ENCODE data around the gene SARM1. TPM values are rescaled to one million over a fixed set of nuclear protein-coding genes. Genes with fewer than 3 reads are reported as not detected.

SARM1 gene
- total and polyA plus RNA-seq, 2 of the 13 experiments (the other 11 are each of a cell fraction or from before 2014, with no cell fraction given) = 0.73 to 0.86 TPM

GRCh38 chr17:28402844-28403243 lies 31.4 kb downstream of the SARM1 start:
- DNase-seq (ENCODE audit: low spot score) (no peak), ATAC-seq (no peak), FAIRE-seq (no peak)
- no peaks in the 10 kb centered on the region for H3K9me3 ChIP-seq (ENCODE audit: low read length)
- H3K27ac ChIP-seq (ENCODE audit: extremely low read length, insufficient read depth, low read length) = no peak overlapping the region
- no peak overlapping the region for H3K9ac ChIP-seq (ENCODE audit: insufficient read depth, low read depth, low read length)
- ChIA-PET CTCF (ENCODE audit: low intra/inter-chr PET ratio, low total read pairs) (no interaction called here), POLR2A (interaction anchor here (1.6 kb wide), 1 partner anchor 33 kb away, joined by 6 read pairs; the partner anchor contains the start of gene VTN)
- no peak overlapping the region for H3K4me3 ChIP-seq (replicated peaks in 1 of 3; ENCODE audit: insufficient read depth in 1 of 3, low read depth in 2 of 3, low read length in 3 of 3)
- TF ChIP-seq POLR2A (IDR thresholded peaks at IDR 0.05; ENCODE audit: insufficient read depth in 1 of 2, low read depth in 2 of 2, low read length in 2 of 2) (0 out of 4 replicates have a peak, but pooled peaks of 1 of the 2 experiments have one; percentile 15), BHLHE40 (IDR thresholded peaks at IDR 0.05; ENCODE audit: low read length) (no peak), RBFOX2 (IDR thresholded peaks at IDR 0.05; ENCODE audit: low read depth, low read length) (0 out of 2 replicates have a peak, but pooled peaks have one; percentile 21), ZNF484 (CRISPR knock-in tag; IDR thresholded peaks at IDR 0.05; ENCODE audit: borderline replicate concordance, low read depth) (no peak), ZFP36L2 (CRISPR knock-in tag; IDR thresholded peaks at IDR 0.05) (no peak)
- no peaks in the 10 kb centered on the region; a peak in 1 of 5 replicates for H3K27me3 ChIP-seq (ENCODE audit: control insufficient read depth in 1 of 2, insufficient read depth in 2 of 2, low read length in 2 of 2)
- H4K20me1 ChIP-seq (ENCODE audit: insufficient read depth, low read length) = no peaks in the 10 kb centered on the region
- in situ Hi-C loops (cut with HindIII; ENCODE audit: extremely low pct_ligation_motif_present, low pct_unique_long_range_greater_than_20kb) = no loop called here
- no peak overlapping the region for H3K4me2 ChIP-seq (ENCODE audit: low read depth, low read length)
- no TSS peak for BruUV-seq (replicated peaks)
- intact Hi-C loops (cut with micrococcal nuclease; ENCODE audit: unreplicated experiment) = no loop called here
- peaks cover 13 to 33% of the 10 kb centered on the region in 2 experiments for H3K36me3 ChIP-seq (replicated peaks in 1 of 2; ENCODE audit: control insufficient read depth in 1 of 2, insufficient read depth in 2 of 2, low read length in 2 of 2)
- H2AFZ ChIP-seq (ENCODE audit: low read length) = no peak overlapping the region
- peaks cover 47% of the 10 kb centered on the region for H3K4me1 ChIP-seq (ENCODE audit: insufficient read depth, low read length)
- peaks cover 13% of the 10 kb centered on the region for H3K79me2 ChIP-seq (ENCODE audit: insufficient read depth, low read length)
- 89% methylated on average over 5 of the region's 6 CpGs for WGBS (ENCODE audit: low lambda C conversion rate)

GRCh38 chr17:28404007-28404406 lies 32.5 kb downstream of the SARM1 start:
- in situ Hi-C loops (cut with HindIII; ENCODE audit: extremely low pct_ligation_motif_present, low pct_unique_long_range_greater_than_20kb) = no loop called here
- POLR2A ChIA-PET = interaction anchor here (1.4 to 3.4 kb wide), 9 partner anchors 9 to 68 kb away, joined by 4 to 122 read pairs (median 20); partner anchors contain the start of genes IFT20, POLDIP2, SARM1 and SEBOX
- no peak overlapping the region for H2AFZ ChIP-seq (ENCODE audit: low read length)
- peak; percentile 82 to 92 for TF ChIP-seq MAFK (conservative IDR thresholded peaks at IDR 0.05 in 1 of 2, IDR thresholded peaks at IDR 0.05 in 1 of 2; ENCODE audit: low read length in 2 of 2)
- TF ChIP-seq TCF12 (IDR thresholded peaks at IDR 0.05) = no peak
- no peak for TF ChIP-seq TCF12 (CRISPR knock-in tag; IDR thresholded peaks at IDR 0.05)
- peak; percentile 86 for TF ChIP-seq MAFF (IDR thresholded peaks at IDR 0.05; ENCODE audit: low read depth, low read length)
- H3K36me3 ChIP-seq (replicated peaks in 1 of 2; ENCODE audit: control insufficient read depth in 1 of 2, insufficient read depth in 2 of 2, low read length in 2 of 2) = peaks cover 12 to 33% of the 10 kb centered on the region in 2 experiments
- H3K4me1 ChIP-seq (ENCODE audit: insufficient read depth, low read length) = peaks cover 36% of the 10 kb centered on the region
- no TSS peak for BruUV-seq (replicated peaks)
- no peaks in the 10 kb centered on the region; a peak in 1 of 5 replicates for H3K27me3 ChIP-seq (ENCODE audit: control insufficient read depth in 1 of 2, insufficient read depth in 2 of 2, low read length in 2 of 2)
- H3K9me3 ChIP-seq (ENCODE audit: low read length) = no peaks in the 10 kb centered on the region
- CTCF ChIA-PET (ENCODE audit: low intra/inter-chr PET ratio, low total read pairs) = no interaction called here
- H3K4me3 ChIP-seq (replicated peaks in 1 of 3; ENCODE audit: insufficient read depth in 1 of 3, low read depth in 2 of 3, low read length in 3 of 3) = no peak overlapping the region; a peak in 1 of 6 replicates
- peak overlapping the region; percentile 97 for H3K4me2 ChIP-seq (ENCODE audit: low read depth, low read length)
- no peak overlapping the region for H3K27ac ChIP-seq (ENCODE audit: extremely low read length, insufficient read depth, low read length)
- peaks cover 13% of the 10 kb centered on the region for H3K79me2 ChIP-seq (ENCODE audit: insufficient read depth, low read length)
- ATAC-seq = no peak
- no peak overlapping the region for H3K9ac ChIP-seq (ENCODE audit: insufficient read depth, low read depth, low read length)
- 95% methylated on average over 2 of the region's 2 CpGs for WGBS (ENCODE audit: low lambda C conversion rate)
- FAIRE-seq = no peak
- intact Hi-C loops (cut with micrococcal nuclease; ENCODE audit: unreplicated experiment) = no loop called here
- no peak for DNase-seq (ENCODE audit: low spot score)
- H4K20me1 ChIP-seq (ENCODE audit: insufficient read depth, low read length) = no peaks in the 10 kb centered on the region
